OCI-LY3 (cell line): Measurements from ENCODE around the gene ZNF669.
"Not testable (repeated sequence)": the region's sequence is repeated elsewhere in the genome, so short reads cannot be mapped to it uniquely, and the experiment has no call there.

ENCODE experiments used
- CTCF ChIP-seq: fragments of 200-600, 300-600 bp; sonication (generic); IDR thresholded peaks from 2 replicates; pipeline ENCODE4 v1.5.1; 2014; ENCODE audit warnings: antibody characterized with exemption, low read length, low read depth
- EZH2phosphoT487 ChIP-seq: fragments of 200-600 bp; shearing (Covaris generic); IDR thresholded peaks from 2 replicates; pipeline ENCODE4 v1.6.1; 2018; ENCODE audit warnings: antibody characterized with exemption, mixed run types, low read depth

GRCh38 chr1:247147120-247147519 is 43.0 kb upstream of the ZNF669 start:
- TF ChIP-seq CTCF, EZH2phosphoT487: not testable (repeated sequence)
